Measurements from ENCODE around the gene STK17B.

DNA sequence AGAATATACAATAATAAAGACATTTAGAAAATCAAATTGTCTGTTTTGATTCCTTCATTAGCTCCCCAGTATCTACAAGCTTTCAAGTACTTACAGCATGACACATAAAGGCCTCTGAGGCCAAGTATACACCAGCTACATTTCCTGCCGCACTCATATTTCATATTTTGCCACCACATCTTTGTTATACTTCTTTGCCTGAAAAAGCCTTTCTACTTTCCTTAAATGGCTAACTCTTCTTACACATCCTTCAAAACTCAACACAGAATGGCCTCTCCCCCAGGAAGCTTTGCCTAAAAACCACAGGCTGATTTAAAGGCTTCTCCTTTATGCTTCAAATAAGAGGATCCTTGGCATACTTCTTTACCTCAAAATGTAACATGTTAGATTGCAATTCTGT is 4.5 kb downstream of the STK17B start:
- TF ChIP-seq SP1 (IDR thresholded peaks at IDR 0.05) (no peak), SP1 (CRISPR knock-in tag; IDR thresholded peaks at IDR 0.05) (no peak), POLR2A (IDR thresholded peaks at IDR 0.05; ENCODE audit: insufficient read depth in 1 of 2, low read depth in 2 of 2, low read length in 2 of 2) (no peak), ASH2L (IDR thresholded peaks at IDR 0.05; ENCODE audit: insufficient read length, low read depth, low read length) (no peak), ZNF547 (CRISPR knock-in tag; IDR thresholded peaks at IDR 0.05) (no peak)
- TF ChIP-seq, protein P1, sequence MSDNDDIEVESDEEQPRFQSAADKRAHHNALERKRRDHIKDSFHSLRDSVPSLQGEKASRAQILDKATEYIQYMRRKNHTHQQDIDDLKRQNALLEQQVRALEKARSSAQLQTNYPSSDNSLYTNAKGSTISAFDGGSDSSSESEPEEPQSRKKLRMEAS (IDR thresholded peaks at IDR 0.05): no peak
- TF ChIP-seq, protein P2, sequence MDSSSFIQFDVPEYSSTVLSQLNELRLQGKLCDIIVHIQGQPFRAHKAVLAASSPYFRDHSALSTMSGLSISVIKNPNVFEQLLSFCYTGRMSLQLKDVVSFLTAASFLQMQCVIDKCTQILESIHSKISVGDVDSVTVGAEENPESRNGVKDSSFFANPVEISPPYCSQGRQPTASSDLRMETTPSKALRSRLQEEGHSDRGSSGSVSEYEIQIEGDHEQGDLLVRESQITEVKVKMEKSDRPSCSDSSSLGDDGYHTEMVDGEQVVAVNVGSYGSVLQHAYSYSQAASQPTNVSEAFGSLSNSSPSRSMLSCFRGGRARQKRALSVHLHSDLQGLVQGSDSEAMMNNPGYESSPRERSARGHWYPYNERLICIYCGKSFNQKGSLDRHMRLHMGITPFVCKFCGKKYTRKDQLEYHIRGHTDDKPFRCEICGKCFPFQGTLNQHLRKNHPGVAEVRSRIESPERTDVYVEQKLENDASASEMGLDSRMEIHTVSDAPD (CRISPR knock-in tag; IDR thresholded peaks at IDR 0.05): no peak
- TF ChIP-seq, protein P3, sequence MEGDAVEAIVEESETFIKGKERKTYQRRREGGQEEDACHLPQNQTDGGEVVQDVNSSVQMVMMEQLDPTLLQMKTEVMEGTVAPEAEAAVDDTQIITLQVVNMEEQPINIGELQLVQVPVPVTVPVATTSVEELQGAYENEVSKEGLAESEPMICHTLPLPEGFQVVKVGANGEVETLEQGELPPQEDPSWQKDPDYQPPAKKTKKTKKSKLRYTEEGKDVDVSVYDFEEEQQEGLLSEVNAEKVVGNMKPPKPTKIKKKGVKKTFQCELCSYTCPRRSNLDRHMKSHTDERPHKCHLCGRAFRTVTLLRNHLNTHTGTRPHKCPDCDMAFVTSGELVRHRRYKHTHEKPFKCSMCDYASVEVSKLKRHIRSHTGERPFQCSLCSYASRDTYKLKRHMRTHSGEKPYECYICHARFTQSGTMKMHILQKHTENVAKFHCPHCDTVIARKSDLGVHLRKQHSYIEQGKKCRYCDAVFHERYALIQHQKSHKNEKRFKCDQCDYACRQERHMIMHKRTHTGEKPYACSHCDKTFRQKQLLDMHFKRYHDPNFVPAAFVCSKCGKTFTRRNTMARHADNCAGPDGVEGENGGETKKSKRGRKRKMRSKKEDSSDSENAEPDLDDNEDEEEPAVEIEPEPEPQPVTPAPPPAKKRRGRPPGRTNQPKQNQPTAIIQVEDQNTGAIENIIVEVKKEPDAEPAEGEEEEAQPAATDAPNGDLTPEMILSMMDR (CRISPR knock-in tag; IDR thresholded peaks at IDR 0.05): no peak

Measured in HepG2 (cell line).